ENCODE measurements around the gene IFT80. TPM values are rescaled to one million over a fixed set of nuclear protein-coding genes. Genes with fewer than 3 reads are reported as not detected.
"Not testable (repeated sequence)": the region's sequence is repeated elsewhere in the genome, so short reads cannot be mapped to it uniquely, and the experiment has no call there.

Gene IFT80
- total RNA-seq, 1 experiment from 2014 or later, result 15.7 TPM

DNA sequence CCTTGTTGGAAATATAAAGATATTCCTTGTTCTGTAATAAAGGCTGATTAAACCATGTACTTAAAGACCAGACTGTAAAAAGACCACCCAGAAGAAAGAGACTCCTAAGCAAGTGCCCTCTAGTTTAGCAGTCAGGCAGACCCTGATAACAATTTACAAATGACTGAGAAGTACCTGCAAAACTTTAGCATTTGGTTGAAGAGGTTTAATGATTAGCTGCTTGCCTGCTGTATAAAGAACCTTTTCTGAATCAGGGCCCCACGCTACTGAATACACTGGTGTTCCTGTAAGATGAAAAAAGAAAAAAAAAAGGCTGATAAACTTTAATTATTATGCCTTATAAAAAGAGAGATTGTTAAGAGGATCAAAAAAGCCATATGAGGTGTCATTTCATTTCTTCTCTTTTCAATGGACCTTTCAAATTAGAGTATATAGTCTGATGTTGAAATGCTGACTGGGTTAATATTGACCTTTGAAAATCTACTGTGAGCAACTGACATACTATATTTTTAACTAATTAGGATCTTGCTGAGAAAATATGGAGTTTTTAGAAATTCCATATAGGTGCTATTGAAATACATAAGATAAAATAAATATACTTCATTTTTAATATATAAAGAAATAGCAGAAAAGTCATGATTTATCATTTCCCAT, 33.0 kb downstream of the IFT80 start:
- DNase-seq (ENCODE audit: low read depth), result no peak

DNA sequence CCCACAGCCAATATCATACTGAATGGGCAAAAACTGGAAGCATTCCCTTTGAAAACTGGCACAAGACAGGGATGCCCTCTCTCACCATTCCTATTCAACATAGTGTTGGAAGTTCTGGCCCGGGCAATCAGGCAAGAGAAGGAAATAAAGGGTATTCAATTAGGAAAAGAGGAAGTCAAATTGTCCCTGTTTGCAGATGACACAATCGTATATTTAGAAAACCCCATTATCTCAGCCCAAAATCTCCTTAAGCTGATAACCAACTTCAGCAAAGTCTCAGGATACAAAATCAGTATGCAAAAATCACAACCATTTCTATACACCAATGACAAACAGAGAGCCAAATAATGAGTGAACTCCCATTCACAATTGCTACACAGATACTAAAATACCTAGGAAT, 36.1 kb downstream of the IFT80 start:
- not testable (repeated sequence) for DNase-seq (ENCODE audit: low read depth)

DNA sequence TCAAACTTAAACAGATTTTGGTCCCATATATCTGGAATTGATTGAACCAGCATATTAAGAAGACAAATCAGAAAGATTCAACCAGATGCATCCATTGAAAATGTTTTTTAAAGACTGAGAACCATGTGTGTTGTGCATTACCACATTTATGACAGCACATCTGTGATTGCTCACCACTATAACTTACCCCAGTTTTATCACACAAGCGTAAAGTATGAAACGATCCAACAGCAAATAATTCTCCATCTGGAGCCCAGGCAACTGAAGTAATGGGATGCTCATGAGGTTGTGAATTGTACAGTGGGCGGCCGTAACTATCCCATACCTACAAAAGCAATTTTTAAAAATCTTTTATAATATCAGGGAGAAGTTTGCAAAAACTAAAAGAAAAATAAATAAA, 43.2 kb downstream of the IFT80 start:
- no peak for DNase-seq (ENCODE audit: low read depth)

DNA sequence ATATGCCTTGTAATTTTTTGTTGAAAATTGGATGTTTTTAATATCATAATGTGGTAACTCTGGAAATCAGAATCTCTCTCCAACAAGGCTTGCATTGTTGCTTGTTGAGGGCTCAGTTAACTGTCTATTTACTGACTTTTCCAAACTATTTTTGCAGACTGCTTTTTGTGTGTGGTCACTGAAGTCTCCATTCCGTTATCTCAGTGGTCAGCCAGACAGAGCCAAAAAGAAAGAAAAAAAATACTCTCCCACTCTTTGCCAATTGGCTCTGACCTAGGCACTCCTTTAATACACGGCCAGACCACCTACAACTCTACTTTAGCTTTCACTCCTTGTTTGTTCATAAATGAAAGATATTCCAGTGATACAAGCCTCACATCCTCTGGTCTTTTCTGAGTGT, 52.5 kb downstream of the IFT80 start:
- DNase-seq (ENCODE audit: low read depth), result no peak

DNA sequence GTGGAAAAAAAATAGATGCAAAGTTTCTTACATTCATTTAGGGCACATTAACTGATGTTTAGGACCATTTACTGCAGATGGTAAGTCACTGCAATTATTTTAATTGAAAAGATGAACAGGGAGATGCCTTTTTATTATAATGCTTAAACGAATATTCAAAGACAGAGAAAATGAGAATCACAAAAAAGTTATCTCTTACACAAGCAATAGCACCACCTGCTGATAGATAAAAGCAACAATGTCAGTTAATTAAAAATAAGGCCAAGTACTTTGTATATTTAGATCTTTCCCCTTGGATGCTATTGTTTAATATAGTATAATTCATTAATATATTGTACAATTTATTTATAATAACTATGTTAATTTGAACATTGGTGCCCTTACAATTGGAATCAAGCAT, 55.9 kb downstream of the IFT80 start:
- no peak for DNase-seq (ENCODE audit: low read depth)

DNA sequence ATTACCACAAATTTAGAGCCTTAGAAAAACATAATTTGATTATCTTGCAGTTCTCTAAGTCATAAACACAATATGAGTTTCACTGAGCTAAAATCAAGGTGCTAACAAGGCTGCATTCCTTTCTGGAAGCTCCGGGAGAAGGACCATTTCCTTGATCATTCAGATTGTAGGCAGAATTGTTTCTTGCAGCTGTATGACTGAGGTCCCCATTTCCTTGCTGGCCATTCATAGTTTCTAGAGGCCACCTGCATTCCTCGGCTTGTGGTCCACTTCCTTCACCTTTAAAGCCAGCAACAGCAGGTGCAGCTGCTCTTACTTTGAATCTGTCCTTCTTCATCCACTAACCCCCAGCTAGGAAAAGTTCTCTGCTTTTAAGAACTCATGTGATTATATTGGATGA, 58.7 kb downstream of the IFT80 start:
- DNase-seq (ENCODE audit: low read depth), result no peak

DNA sequence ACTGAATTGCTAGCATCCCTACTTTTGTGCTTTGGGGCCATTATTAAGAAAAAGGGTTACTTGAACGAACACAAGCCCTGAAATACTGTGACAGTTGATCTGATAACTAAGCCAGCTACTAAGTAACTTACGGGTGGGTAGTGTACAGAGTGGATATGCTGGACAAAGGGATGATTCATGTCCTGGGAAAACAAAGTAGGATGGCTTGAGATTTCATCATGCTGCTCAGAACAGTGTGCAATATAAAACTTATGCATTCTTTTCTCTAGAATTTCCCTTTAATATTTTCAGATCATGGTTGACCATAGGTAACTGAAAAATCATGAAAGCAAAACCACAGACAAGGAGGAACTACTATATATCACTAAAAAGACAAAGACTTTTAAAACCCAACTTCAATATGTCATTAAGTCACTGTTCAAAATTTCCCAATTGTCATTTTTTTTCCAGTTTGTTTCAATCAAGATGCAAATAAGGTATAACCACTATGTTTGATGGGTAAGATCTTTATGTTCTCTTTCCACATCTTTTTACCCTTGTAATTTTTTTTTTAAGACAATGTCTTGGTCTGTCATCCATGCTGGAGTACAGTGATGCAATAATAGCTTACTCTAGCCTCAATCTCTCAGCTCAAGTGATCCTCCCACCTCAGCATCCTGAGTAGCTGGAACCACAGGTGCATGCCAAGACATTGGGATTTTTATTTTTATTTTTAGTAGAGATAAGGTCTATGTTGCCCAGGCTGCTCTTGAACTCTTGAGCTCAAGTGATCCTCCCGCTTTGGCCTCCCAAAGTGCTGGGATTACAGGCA, 67.7 kb downstream of the IFT80 start:
- DNase-seq (ENCODE audit: low read depth), result peak; percentile 41

DNA sequence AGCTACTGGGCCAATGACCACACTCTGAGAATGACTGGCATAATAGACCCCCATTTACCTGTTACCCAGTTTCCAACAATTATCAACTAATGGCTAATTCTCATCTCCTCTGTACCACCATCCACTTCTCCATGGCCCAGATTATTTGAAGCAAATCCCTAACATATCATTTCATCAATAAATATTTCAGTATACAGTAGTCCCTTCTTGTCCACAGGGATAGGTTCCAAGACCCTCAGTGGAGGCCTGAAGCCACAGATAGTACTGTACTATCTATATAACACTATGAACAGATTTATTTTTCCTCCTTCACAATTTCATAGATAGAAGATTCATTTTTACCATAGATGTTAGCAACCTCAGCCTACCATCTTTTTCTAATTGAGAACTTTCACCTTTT, 68.3 kb downstream of the IFT80 start:
- no peak for DNase-seq (ENCODE audit: low read depth)

DNA sequence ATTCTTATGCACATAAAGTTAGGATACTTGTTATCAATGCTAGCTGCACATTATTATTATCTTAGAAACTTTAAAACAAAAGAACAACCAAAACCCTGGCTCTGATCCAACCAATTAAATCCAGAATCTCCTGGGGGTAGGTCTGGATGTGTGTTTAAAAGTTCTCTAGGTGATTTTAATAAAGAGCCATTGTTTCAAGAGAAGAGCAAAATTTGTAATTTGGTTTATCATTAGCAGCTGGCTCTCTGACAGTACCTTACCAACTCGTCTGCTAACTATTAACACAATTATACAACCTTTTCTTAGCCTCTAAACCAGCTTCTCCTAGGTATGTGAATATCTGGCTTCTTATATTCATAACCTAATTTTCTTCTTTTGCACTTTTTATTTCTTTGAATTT, 68.9 kb downstream of the IFT80 start:
- no peak for DNase-seq (ENCODE audit: low read depth)

DNA sequence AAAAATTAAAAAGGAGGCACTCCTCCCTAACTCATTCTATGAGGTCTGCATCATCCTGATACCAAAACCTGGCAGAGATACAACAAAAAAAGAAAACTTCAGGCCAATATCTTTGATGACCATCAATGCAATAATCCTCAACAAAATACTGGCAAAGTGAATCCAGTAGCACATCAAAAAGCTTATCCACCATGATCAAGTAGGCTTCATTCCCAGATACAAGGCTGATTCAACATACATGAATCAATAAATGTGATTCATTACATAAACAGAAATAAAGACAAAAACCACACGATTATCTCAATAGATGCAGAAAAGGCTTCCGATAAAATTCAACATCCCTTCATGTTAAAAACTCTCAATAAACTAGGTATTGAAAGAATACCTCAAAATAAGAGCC, 72.7 kb downstream of the IFT80 start:
- DNase-seq (ENCODE audit: low read depth), result not testable (repeated sequence)

DNA sequence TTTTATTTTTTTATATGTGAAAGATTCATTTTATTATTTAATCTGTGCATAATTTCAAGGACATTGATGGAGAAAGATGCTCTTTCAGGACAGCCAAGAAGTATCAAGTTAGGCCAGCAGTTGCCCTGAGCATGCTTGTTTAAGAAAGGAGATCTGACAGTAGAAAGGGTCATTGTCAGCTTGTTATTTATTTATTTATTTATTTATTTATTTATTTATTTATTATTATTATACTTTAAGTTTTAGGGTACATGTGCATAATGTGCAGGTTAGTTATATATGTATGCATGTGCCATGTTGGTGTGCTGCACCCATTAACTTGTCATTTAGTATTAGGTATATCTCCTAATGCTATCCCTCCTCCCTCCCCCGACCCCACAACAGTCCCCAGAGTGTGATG, 77.2 kb downstream of the IFT80 start:
- DNase-seq (ENCODE audit: low read depth), result not testable (repeated sequence)

DNA sequence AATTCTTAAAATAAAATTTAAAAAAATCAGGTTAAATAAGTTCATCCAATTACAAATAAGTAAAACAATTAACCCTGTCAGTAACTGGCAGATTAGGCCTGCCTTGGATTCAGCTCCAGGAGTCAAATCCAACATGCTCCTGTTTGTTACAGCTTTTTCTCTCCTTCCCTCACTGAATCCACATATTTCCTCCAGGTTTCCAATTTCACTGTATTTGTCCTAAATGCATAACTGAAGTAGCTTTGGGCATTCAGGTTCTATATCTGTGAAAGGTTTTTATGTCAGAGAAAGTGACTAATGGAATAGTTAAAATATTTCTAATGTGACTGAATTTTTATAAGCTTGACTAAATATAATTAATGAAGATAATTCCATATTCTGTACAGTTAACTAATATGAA, 79.7 kb downstream of the IFT80 start:
- DNase-seq (ENCODE audit: low read depth), result no peak

DNA sequence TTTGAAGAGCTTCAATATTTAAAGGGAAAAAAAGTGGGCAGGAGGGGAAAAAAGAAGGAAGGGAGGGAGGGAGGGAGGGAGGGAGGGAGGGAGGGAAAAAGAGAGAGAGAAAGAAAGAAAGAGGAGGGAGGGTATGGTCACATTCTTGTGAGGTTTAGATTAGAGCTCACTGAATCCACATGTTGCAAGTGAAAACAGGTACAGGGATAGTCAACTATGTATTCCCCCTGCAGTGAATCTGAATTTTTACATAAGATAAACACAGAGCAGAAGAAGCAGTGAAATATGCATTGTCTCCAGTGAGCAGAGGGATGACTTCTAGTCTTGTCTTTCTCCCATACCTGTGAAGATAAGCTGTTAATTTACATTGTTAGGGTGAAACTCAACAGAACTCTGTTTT, 84.0 kb downstream of the IFT80 start:
- DNase-seq (ENCODE audit: low read depth), result no peak

DNA sequence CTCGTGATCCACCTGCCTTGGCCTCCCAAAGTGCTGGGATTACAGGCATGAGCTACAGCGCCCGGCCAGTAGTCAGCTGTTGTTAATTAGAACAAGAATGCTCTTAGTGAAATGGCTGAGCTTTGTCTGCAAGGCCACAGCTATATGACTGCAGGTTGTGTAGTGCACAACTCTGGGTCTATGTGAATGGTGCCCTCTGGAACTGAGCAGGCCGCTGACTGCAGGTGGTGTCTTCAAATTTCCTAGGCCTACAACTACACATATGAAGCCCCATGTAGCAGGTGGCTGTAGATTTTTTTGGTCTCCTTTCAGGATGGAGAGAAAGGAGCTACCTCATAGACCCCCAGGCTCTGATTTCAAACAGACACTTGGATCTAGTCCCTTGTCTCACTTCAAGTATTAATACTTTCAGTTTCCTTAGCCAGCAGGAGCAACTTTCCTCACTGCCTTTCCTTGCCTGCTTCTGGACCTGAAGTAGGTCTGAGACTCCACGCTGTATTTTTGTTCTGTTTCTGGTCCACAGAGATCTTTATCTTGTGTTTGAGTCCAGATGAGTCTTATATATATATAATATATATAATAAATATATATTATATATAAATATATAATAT, 86.9 kb downstream of the IFT80 start:
- no peak for DNase-seq (ENCODE audit: low read depth)

DNA sequence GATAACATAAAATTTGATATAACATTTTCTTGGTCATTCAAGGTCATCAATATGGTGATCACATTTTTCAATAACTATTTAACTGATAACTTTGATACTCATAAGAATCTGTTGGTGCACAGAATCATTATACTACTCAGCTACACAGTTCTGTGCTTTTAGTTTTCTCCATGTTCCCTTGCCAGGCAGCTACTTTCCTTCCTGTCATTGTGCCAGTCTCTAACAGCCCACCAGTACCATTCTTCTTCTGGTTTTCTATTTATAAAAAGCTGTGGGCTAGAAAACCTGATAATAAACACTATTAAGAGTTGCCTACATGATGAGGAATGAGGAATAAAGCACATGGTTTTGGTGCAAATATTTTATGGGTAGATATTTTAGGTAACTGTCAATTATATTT, 96.2 kb downstream of the IFT80 start:
- no peak for DNase-seq (ENCODE audit: low read depth)

DNA sequence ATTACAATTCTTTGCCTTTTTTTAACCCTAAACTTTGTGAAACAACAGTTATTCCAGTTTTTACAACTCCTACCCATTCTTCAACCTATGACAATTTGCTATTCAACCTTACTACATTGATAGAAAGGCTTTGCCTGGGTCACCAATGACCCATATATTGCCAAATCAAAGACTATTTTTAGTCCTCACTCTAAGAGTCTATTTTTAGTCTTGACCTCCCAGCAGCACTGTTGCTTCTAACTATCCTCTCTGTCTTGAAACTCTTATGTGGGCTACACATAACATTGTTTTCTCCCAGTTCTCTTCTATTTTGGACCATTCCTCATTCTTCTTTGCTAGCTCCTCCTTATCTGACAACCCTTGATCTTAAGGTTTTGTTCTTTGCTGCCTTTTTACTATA, 102.4 kb downstream of the IFT80 start:
- DNase-seq (ENCODE audit: low read depth), result no peak

DNA sequence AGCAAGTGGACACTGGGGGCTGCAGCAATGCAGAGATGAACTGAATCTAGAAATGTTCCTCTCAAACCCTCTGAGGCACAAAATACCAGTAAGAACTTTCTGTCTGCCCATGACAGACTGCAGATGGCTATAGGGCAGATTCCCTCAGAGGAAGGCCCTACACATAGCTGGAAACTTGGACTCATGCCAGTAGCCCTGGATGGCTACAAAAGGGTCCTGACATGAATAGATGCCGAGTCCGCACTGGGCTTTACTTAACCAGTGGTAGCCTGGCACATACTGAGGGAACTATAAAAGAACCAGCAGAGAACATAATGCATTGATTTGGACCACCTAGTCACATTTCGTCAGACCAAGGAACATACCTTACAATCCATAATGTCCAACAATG, 107.1 kb downstream of the IFT80 start:
- no peak for DNase-seq (ENCODE audit: low read depth)

DNA sequence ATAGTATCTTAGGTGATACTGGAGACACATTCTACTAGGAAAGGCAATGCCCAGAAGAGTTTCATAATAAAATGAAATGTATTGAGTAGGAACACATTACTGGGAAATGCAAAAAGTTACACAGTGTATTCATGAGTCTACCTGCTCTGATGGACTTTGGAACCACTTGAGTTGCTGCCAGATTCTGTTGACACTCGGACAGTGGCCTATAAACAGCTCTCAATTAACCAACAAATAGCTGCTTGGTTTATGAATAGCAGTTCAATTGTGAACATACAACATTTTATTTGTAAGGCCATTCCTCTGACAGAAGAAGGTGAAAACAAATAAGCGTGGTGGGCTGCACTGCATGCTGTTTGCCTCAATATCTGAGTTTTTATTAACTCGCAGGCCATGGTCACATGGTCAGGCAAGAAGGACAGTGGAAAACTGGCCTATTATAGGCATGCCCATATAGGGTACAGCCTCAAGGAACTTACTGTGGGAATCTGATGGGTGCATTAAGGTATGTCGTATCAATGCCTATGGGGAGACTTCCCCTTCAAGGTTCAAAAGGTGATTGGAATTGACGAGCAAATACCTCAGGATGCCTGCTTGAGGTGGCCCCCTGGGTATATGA, 107.6 kb downstream of the IFT80 start:
- DNase-seq (ENCODE audit: low read depth), result no peak

DNA sequence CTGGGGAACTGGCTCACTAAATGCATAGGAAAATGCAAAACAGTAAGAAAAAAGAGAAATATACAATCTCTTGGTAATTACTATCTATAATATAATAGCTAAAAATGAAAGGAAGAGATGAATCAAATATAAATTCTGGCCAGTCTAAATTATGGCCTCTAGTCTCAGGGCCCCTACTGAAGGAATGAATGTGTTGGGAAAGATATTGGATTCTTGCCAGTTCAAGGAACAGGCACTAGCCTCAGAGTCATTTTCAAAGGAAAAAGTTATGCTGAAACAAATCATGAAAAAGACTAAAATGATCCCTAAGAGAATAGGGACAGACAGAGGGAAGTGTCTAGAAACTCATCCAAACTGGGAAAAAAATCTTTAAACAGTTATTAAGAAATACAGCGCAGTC, 111.4 kb downstream of the IFT80 start:
- DNase-seq (ENCODE audit: low read depth), result no peak

DNA sequence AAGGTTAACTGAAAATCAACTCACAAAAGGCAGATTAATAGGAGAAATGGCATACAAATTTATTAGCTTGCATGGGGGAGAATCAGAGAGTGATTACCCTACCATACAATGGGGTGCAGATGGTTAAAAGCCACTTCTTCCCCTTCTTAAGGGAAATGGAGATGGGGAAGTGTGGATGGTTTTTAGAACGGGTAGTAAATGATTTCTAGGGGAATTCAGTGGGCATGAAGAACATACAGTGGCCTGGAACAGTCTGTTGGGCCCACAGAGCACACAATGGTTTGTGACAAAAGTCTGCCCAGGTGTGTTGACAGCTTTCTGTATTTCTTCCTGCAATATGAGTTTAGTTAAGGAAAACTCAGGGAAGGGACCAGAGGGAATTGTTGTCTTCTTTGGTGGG, 112.8 kb downstream of the IFT80 start:
- no peak for DNase-seq (ENCODE audit: low read depth)

DNA sequence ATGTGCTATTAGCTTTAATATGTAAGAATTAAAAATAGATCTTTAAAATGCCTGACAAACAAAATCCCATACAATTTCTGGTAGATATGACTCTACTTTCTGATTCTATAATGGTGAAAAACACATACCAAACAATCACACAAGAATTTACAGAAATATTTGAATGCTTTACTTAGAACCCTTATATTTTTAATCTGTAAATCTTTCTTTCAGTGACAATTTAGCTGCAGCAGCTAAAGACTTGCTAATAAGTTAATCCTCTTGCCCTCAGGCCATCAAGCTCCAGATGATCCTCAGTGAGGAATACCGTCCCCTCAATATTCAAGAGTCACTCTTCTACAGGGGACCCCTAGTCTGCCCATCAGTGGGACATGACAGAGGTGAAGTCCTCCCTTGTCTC, 118.2 kb downstream of the IFT80 start:
- DNase-seq (ENCODE audit: low read depth), result no peak

DNA sequence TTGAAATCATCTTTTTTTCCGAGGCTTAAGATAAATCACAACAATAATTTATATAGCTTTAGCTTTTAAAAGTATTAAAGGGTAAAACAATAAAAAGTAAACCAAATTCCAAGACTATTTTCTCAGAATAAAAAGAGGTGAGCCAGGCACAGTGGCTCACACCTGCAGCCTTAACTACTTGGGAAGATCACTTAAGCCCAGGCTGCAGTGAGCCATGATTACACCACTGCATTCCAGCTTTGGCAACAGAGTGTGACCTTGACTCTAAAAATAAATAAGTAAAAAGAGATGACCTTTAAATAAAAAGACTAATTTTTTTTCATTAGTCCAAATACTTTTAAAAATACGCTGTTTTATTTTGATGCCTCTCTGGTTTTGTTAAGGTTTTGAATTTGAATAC, 119.4 kb downstream of the IFT80 start:
- DNase-seq (ENCODE audit: low read depth), result no peak

DNA sequence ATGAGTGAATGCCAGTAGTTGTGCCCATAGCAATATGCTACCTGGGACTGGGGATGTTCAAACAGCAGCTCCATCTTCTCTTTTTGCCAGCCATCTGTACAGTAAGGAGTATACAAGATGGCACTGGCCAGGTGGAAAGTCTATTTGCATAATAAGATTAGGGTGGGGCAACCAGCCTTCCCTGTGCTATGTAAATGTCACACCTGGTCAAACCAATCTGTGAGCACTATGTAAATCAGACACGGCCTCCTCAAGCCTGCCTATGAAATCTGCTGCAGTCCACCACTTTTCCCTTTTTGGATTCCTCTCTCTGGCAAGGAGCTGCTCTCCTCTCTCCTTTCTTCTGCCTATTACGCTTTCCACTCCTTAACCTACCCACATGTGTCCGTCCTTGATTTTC, 120.8 kb downstream of the IFT80 start:
- no peak for DNase-seq (ENCODE audit: low read depth)

Measured in Daoy (cell line).